Psoas muscle (tissue), 8 donors: ENCODE results near the gene TMEM238L. TPM values are rescaled to one million over a fixed set of nuclear protein-coding genes. Genes with fewer than 3 reads are reported as not detected.

Experiments used
- ATAC-seq, 4 donors: fragments of 200-7000 bp; cut with Tn5 transposase; one replicate each; pipeline ENCODE4 v1.9.1; 2020; ENCODE audit warnings: moderate library complexity in 3 of 4, mild to moderate bottlenecking in 2 of 4
- DNase-seq, 2 donors: peaks; one replicate each; pipeline ENCODE4 v3.0.0-alpha.2; 2020
- H3K27ac ChIP-seq: fragments of 200-600 bp; one replicate; pipeline ENCODE4 v1.8.0; 2022
- H3K27me3 ChIP-seq, 3 donors: fragments of 200-600 bp in 1 of 3; one replicate each; pipeline versions ENCODE4 v1.6.1 to v1.8.0; 2013 to 2022; ENCODE audit warnings: low read length in 2 of 3, mild to moderate bottlenecking in 2 of 3, moderate library complexity in 1 of 3; ENCODE audit not compliant: insufficient read depth in 3 of 3
- H3K36me3 ChIP-seq, 2 donors: fragments of 200-600 bp in 1 of 2; one replicate each; pipeline versions ENCODE4 v1.6.1 to v1.8.0; 2013 to 2022; ENCODE audit warnings: low read depth in 1 of 2, mild to moderate bottlenecking in 1 of 2, moderate library complexity in 1 of 2; ENCODE audit not compliant: insufficient read depth in 1 of 2
- H3K4me1 ChIP-seq: fragments of 200-600 bp; one replicate; pipeline ENCODE4 v1.8.0; 2022
- H3K4me3 ChIP-seq: fragments of 200-600 bp; one replicate; pipeline ENCODE4 v1.8.0; 2022; ENCODE audit warnings: mild to moderate bottlenecking
- H3K9me3 ChIP-seq: fragments of 200-600 bp; one replicate; pipeline ENCODE4 v1.8.0; 2022
- CTCF ChIP-seq: fragments of 200-600 bp; IDR thresholded peaks from one replicate; pipeline ENCODE4 v1.8.0; 2022; ENCODE audit warnings: antibody characterized with exemption
- WGBS, 3 donors: extraction: QIAGEN DNeasy Blood & Tissue Kit; methylation state at CpG; one replicate each; pipeline versions ENCODE4 v1.1.6 to v1.1.7; 2013; 5-methylcytosine and 5-hydroxymethylcytosine counted together
- intact Hi-C, 2 donors: fragments of 100-400 bp; cut with DNase I; formaldehyde crosslinking; loops; one replicate each; pipeline versions ENCODE4 v1.11.0 to v1.14.2; 2022
- polyA plus RNA-seq, 3 donors: library from polyadenylated mRNA; stranded (reverse); fragments of 200-250 nt; gene quantifications; one replicate each; pipeline ENCODE4 v1.2.3, GENCODE V29; 2013
- total RNA-seq, 4 donors: library from RNA; stranded (reverse); fragmentation: NEBNext Ultra II Directional in 2 of 4; extraction: Animal tissue kit (Norgen Biotek cat#: 25700) in 2 of 4; gene quantifications; one replicate each; pipeline versions ENCODE4 v1.2.1 to v1.2.4, GENCODE V29; 2021 to 2023
- donor health status: healthy with polysubstance abuse.
- donor health status: DM: no; HTN: no; CAD: no; lungs with moderate emphysema.
- donor health status: Bipolar disorder and iron deficiency.
- donor health status: healthy.
- donor health status: DM: yes; HTN: yes; CAD: no.
- donor health status: DM: no; HTN: no; CAD: no.
- donor health status: DM: no; HTN: no; CAD: no.
- donor health status: DM: yes; HTN: yes; CAD: no.

TMEM238L gene
- total and polyA plus RNA-seq, 7 donors, result 0.03 to 0.07 TPM; not detected in 5

GRCh38 chr17:10831696-10832095, 27.8 kb upstream of the TMEM238L start:
- DNase-seq (no peak), ATAC-seq (no peak)
- Histone ChIP-seq H3K27me3 (no peaks in the 10 kb centered on the region), H3K4me3 (no peak overlapping the region), H3K36me3 (no peaks in the 10 kb centered on the region), H3K9me3 (no peaks in the 10 kb centered on the region), H3K27ac (no peak overlapping the region), H3K4me1 (no peaks in the 10 kb centered on the region)
- intact Hi-C loops, result no loop called here
- 72 to 78% (median 72%) methylated on average over 5 of the region's 5 CpGs for WGBS, 3 donors
- TF ChIP-seq CTCF, result no peak

GRCh38 chr17:10827898-10828552, 24.1 kb upstream of the TMEM238L start:
- intact Hi-C loops, result no loop called here
- no peak for DNase-seq
- no peak for ATAC-seq
- Histone ChIP-seq H3K27ac (no peak overlapping the region), H3K4me3 (no peak overlapping the region), H3K27me3 (no peaks in the 10 kb centered on the region), H3K4me1 (no peaks in the 10 kb centered on the region), H3K9me3 (no peaks in the 10 kb centered on the region), H3K36me3 (no peaks in the 10 kb centered on the region)
- WGBS, 3 donors, result 68 to 78% (median 75%) methylated on average over 5 of the region's 5 CpGs
- no peak for TF ChIP-seq CTCF

GRCh38 chr17:10824874-10825273, 21.0 kb upstream of the TMEM238L start:
- 77 to 82% (median 78%) methylated on average over 7 of the region's 7 CpGs for WGBS, 3 donors
- Histone ChIP-seq H3K36me3 (no peaks in the 10 kb centered on the region), H3K9me3 (no peaks in the 10 kb centered on the region), H3K27me3 (no peaks in the 10 kb centered on the region), H3K4me1 (no peaks in the 10 kb centered on the region), H3K27ac (no peak overlapping the region), H3K4me3 (no peak overlapping the region)
- DNase-seq (no peak), ATAC-seq (no peak)
- no peak for TF ChIP-seq CTCF
- intact Hi-C loops, result no loop called here

- no peak for TF ChIP-seq CTCF
- intact Hi-C loops, result no loop called here
- no peaks in the 10 kb centered on the region for H3K36me3 ChIP-seq
- no peaks in the 10 kb centered on the region for H3K9me3 ChIP-seq
- H3K27me3 ChIP-seq, result no peaks in the 10 kb centered on the region
- H3K4me1 ChIP-seq, result no peaks in the 10 kb centered on the region
- H3K4me3 ChIP-seq, result no peak overlapping the region
- ATAC-seq, result no peak
- no peak overlapping the region for H3K27ac ChIP-seq
- no peak for DNase-seq
Measured at GRCh38 chr17:10821770-10822169, 17.9 kb upstream of the TMEM238L start.

- ATAC-seq (no peak), DNase-seq (no peak)
- TF ChIP-seq CTCF, result no peak
- no peak overlapping the region for H3K27ac ChIP-seq
- no peak overlapping the region for H3K4me3 ChIP-seq
- intact Hi-C loops, result no loop called here
- no peaks in the 10 kb centered on the region for H3K4me1 ChIP-seq
- no peaks in the 10 kb centered on the region for H3K27me3 ChIP-seq
- H3K9me3 ChIP-seq, result no peaks in the 10 kb centered on the region
- H3K36me3 ChIP-seq, result no peaks in the 10 kb centered on the region
- 60 to 65% (median 62%) methylated on average over 4 of the region's 4 CpGs for WGBS, 3 donors
Measured at GRCh38 chr17:10821054-10821453, 17.2 kb upstream of the TMEM238L start.
